GM18909 (cell line): ENCODE results near the gene CTXND2.
"Not testable (repeated sequence)": the region's sequence is repeated elsewhere in the genome, so short reads cannot be mapped to it uniquely, and the experiment has no call there.

ENCODE experiments used
- ATAC-seq: cut with Tn5 transposase; IDR thresholded peaks from one replicate; pipeline ENCODE4 v1.9.1; 2021; ENCODE audit warnings: mild to moderate bottlenecking; ENCODE audit not compliant: unreplicated experiment, poor library complexity

The CTXND2 gene

GRCh38 chr1:150887018-150887417 lies at the start of gene CTXND2:
Gene CTXND2 (plus strand): TSS chr1:150887136. CDS start chr1:150912315, 25,179 bp downstream.
- no peak for ATAC-seq

GRCh38 chr1:150840850-150841249 lies 46.1 kb upstream of the CTXND2 start:
- ATAC-seq = not testable (repeated sequence)

DNA sequence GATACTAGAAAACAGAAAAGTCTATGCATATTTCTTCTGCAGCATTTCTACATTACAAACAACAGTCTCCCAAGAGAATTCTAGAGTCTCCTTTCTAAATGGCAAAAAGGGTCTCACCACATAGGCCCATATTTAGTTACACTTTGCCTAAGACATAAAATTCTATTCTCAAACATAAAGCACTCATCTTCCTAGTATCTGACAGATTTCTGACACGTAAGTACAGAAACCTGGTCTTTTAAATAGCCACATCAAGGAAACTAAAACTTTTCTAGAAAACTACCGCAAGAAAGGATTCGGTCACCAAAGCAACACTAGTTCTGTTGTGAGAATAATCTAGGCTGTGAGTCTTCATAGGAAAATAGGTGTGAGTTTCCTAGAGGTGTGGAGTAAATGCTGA lies 45.3 kb upstream of the CTXND2 start:
- ATAC-seq = no peak

- ATAC-seq = no peak
Measured at GRCh38 chr1:150842343-150842742, 44.6 kb upstream of the CTXND2 start.

- no peak for ATAC-seq
Measured at GRCh38 chr1:150842964-150843363, 44.0 kb upstream of the CTXND2 start.

DNA sequence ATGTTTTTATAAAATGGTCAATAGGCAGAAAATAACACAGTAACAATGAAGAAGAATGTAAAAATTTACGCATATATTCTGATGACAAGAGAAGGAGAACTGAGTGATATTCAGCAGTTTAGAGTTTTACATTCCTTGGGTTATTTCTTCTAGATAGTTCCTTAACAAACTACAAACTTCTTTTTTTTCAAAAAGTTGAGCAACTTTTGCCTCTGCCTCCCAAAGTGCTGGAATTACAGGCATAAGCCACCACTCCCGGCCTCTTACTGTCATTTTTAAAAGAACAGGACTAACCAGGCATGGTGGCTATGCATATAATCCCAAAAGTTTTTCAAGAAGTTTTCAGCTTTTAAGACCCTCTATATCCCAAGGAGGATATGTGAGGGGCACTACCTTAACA lies 43.5 kb upstream of the CTXND2 start:
- ATAC-seq = no peak

DNA sequence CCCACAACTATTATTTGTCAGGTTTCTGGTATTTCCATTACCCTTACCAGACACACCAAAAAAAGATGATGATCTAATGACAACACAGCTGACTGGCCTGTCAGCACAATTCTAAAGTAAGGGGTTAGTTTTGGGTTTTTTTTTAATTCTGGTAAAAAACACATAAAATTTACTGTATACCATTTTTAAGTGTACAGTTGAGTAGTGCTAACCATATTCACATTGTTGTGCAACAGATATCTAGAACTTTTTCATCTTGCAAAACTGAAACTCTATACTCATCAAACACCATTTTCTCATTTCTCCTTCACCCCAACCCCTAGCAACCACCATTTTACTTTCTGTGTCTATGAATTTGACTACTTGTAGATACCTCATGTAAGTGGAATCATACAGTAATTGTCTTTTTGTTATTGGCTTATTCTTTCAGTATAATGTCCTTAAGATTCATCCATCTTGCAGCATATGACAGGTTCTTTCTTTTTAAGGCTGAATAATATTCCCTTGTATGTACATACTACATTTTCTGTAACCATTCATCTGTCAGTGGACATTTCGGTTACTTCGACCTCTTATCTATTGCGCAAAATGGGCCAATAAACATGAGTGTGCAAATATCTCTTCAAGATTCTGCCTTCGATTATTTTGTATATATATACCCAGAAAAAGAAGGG lies 40.3 kb upstream of the CTXND2 start:
- no peak for ATAC-seq

DNA sequence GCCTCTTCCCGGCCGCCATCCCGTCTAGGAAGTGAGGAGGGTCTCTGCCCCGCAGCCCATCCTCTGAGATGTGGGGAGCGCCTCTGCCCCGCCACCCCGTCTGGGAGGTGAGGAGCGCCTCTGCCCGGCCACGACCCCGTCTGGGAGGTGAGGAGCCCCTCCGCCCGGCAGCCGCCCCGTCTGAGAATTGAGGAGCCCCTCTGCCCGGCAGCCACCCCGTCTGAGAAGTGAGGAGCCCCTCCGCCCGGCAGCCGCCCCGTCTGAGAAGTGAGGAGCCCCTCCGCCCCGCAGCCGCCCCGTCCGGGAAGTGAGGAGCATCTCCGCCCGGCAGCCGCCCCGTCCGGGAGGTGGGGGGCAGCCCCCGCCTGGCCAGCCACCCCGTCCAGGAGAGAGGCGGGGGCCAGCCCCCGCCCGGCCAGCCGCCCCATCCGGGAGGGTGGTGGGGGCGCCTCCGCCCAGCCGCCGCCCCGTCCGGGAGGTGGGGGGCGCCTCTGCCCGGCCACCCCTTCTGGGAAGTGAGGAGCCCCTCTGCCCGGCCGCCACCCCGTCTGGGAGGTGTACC lies 36.1 kb upstream of the CTXND2 start:
- ATAC-seq = not testable (repeated sequence)

GRCh38 chr1:150852734-150853133 lies 34.2 kb upstream of the CTXND2 start:
- ATAC-seq = not testable (repeated sequence)

- ATAC-seq = no peak
Measured at GRCh38 chr1:150863724-150864123, 23.2 kb upstream of the CTXND2 start.

GRCh38 chr1:150864200-150864599 lies 22.7 kb upstream of the CTXND2 start:
- not testable (repeated sequence) for ATAC-seq

DNA sequence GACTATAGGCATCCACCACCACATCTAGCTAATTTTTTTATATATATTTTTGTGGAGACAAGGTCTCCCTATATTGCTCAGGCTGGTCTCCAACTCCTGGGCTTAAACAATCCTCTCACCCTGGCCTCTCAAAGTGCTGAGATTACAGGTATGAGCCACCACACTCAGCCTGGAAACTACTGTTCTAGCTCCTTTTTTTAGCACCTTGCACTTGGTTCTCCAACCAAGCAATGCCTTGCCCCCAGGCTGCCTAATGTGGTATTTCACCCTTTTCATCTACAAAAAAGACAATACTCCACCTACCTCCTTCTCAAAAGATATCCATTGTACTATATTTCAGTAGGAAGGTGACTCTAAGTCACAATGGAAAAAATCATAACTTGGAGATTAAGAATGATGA lies 17.3 kb upstream of the CTXND2 start:
- no peak for ATAC-seq

DNA sequence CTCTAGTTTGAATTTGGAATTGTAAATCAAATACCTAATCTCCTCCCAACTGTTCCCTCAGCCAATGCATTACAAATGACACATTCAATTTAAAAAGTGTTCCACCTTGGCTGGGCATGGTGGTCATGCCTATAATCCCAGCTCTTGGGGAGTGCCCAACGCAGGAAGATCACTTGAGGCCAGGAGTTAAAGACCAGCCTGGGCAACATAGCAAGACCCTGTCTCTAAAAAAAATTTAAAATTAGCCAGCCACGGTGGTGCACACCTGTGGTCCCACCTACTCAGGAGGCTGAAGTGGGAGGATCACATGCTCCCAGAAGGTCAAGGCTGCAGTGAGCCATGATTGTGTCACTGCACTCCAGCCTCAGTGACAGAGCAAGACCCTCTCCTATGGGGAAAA lies 14.4 kb upstream of the CTXND2 start:
- no peak for ATAC-seq

DNA sequence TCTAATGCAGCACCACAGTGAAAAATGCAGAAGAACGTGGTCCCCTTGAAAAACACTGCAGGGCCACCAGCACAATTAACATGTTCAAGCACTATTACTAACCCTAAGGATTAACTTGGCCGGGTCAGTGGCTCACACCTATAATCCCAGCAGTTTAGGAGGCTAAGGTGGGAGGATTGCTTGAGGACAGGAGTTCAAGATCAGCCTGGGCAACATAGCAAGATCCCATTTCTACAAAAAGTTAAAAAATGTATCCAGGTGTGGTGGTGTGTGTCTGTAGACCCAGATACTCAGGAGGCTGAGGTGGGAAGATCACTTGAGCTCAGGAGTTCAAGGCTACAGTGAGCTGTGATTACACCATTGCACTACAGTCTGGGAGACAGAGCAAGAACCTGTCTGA lies 13.4 kb upstream of the CTXND2 start:
- ATAC-seq = no peak

DNA sequence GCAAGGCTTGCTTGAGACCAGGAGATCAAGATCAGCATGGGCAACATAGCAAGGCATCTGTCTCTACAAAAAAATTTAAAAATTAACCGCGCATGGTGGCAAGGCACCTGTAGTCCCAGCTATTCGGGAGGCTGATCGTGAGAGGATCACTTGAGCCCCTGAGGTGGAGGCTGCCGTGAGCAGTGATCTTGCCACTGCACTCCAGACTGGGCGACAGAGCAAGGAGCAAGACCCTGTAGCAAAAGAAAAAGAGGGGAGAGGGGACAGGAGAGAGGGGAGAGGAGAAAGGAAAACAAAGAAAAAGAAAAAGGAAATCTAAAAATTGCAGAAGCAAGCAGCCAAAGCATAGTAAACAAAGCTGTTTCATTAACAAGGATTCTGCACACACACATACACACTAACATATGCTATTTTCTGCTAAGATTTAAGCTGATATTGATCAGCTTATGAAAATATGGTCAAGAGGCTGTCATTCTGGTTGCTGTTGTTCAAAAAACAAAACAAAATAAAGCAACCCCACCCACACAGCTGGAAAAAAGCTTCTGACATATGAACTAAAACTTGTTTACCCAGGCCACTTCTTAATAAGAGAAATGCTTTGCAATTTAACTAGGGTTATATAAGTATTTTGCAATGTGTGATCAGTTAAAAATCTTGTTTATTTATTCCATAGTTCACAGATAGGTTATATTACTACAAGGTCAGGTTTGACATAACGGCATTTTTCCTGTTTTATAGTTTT lies 12.3 kb upstream of the CTXND2 start:
- ATAC-seq = no peak

- ATAC-seq = no peak
Measured at GRCh38 chr1:150875197-150876118, 11.5 kb upstream of the CTXND2 start.

GRCh38 chr1:150876119-150876454 lies 10.8 kb upstream of the CTXND2 start:
- peak; percentile 36 for ATAC-seq

- ATAC-seq = not testable (repeated sequence)
Measured at GRCh38 chr1:150878931-150879330, 8.0 kb upstream of the CTXND2 start.

GRCh38 chr1:150881331-150882070 lies 5.4 kb upstream of the CTXND2 start:
- ATAC-seq = no peak

GRCh38 chr1:150883121-150883520 lies 3.8 kb upstream of the CTXND2 start:
- not testable (repeated sequence) for ATAC-seq
